OCI-LY7 (cell line): ENCODE data around the gene NEURL3. TPM values are rescaled to one million over a fixed set of nuclear protein-coding genes. Genes with fewer than 3 reads are reported as not detected.
A peak's percentile ranks its signal among the peaks of the same experiment; 100 is the strongest.

Experiments
- BruUV-seq: library from RNA; stranded (reverse); fragments of 400-500 nt; replicated peaks from 2 replicates; lab custom pipeline; 2021; lab: Mats Ljungman, UMichigan
- CTCF ChIA-PET: fragments of 300-600 bp; sonication (Branson Sonifier 250); formaldehyde crosslinking; loops from one replicate; lab custom pipeline; 2022; ENCODE audit warnings: antibody characterized with exemption; ENCODE audit not compliant: unreplicated experiment; lab: Charles Lee
- POLR2A ChIA-PET: fragments of 300-600 bp; sonication (Branson Sonifier 250); formaldehyde crosslinking; loops from one replicate; lab custom pipeline; 2022; ENCODE audit warnings: antibody characterized with exemption; lab: Charles Lee
- DNase-seq: peaks from one replicate; pipeline ENCODE4 v3.0.0-alpha.2; 2015; ENCODE audit warnings: low spot score
- H2AFZ ChIP-seq: fragments of 200-600 bp; sonication (generic), shearing (Covaris generic); 2 replicates; pipeline ENCODE4 v1.6.1; 2014; ENCODE audit warnings: mild to moderate bottlenecking, antibody characterized with exemption, low read length, moderate library complexity
- H3K27ac ChIP-seq: fragments of 200-600 bp; sonication (generic); 2 replicates; pipeline ENCODE4 v1.5.1; 2014; ENCODE audit warnings: mixed run types, low read depth, mild to moderate bottlenecking, moderate library complexity, low read length, inconsistent platforms; ENCODE audit not compliant: poor library complexity, severe bottlenecking
- H3K36me3 ChIP-seq: fragments of 200-600 bp; sonication (generic); 2 replicates; pipeline ENCODE4 v1.6.1; 2014; ENCODE audit warnings: mild to moderate bottlenecking, antibody characterized with exemption, low read length, moderate library complexity, mixed read lengths; ENCODE audit not compliant: insufficient read depth
- H3K4me1 ChIP-seq: fragments of 200-600 bp; sonication (generic); 2 replicates; pipeline ENCODE4 v1.5.1; 2014; ENCODE audit warnings: mild to moderate bottlenecking, low read length; ENCODE audit not compliant: insufficient read depth, poor library complexity, severe bottlenecking
- H3K4me2 ChIP-seq: fragments of 200-600 bp; sonication (generic); 2 replicates; pipeline ENCODE4 v1.6.1; 2014; ENCODE audit warnings: mild to moderate bottlenecking, low read length
- H3K4me3 ChIP-seq: fragments of 200-600 bp; sonication (generic); 2 replicates; pipeline ENCODE4 v1.5.1; 2014; ENCODE audit warnings: mild to moderate bottlenecking, low read depth, low read length; ENCODE audit not compliant: poor library complexity, severe bottlenecking
- H3K79me2 ChIP-seq: fragments of 200-600 bp; sonication (generic); 2 replicates; pipeline ENCODE4 v1.6.1; 2016; ENCODE audit warnings: low read depth, mild to moderate bottlenecking, low read length, moderate library complexity, mixed read lengths; ENCODE audit not compliant: insufficient read depth
- H3K9me2 ChIP-seq: fragments of 200-600 bp; sonication (generic); 2 replicates; pipeline ENCODE4 v1.6.1; 2016; ENCODE audit warnings: mild to moderate bottlenecking, low read length, mixed read lengths; ENCODE audit not compliant: insufficient read depth
- H3K9me3 ChIP-seq: fragments of 200-600 bp; sonication (generic); 2 replicates; pipeline ENCODE4 v1.6.1; 2014; ENCODE audit warnings: mild to moderate bottlenecking, mixed run types, low read length, mixed read lengths
- H4K20me1 ChIP-seq: fragments of 200-600 bp; sonication (generic); 2 replicates; pipeline ENCODE4 v1.6.1; 2014; ENCODE audit warnings: mild to moderate bottlenecking, antibody characterized with exemption, low read length, moderate library complexity, mixed read lengths; ENCODE audit not compliant: insufficient read depth
- EZH2phosphoT487 ChIP-seq: fragments of 200-600 bp; sonication (generic); IDR thresholded peaks from 2 replicates; pipeline ENCODE4 v1.6.1; 2018; ENCODE audit warnings: low read depth, borderline replicate concordance, mild to moderate bottlenecking, mixed run types, antibody characterized with exemption, low read length, moderate library complexity, mixed read lengths
- intact Hi-C: fragments of 100-400 bp; cut with micrococcal nuclease; formaldehyde crosslinking; loops from one replicate; pipeline ENCODE4 v1.10.0; 2022; ENCODE audit not compliant: unreplicated experiment
- total RNA-seq, 2 experiments: library from RNA; depleted of rRNA in 1 of 2; stranded (reverse); fragments of >200 nt in 1 of 2; shearing (Covaris generic) in 1 of 2; gene quantifications; 2 replicates each; pipeline ENCODE4 v1.2.3, GENCODE V29; 2014 to 2022
- TF ChIP-seq, protein P1 (sequence below): fragments of 200-600 bp; sonication (generic); conservative IDR thresholded peaks from 2 replicates; pipeline ENCODE4 v1.5.1; 2014; ENCODE audit warnings: mild to moderate bottlenecking, antibody characterized with exemption, low read length, moderate library complexity, mixed read lengths

NEURL3 gene
- total RNA-seq, 2 experiments from 2014 or later, result not detected

DNA sequence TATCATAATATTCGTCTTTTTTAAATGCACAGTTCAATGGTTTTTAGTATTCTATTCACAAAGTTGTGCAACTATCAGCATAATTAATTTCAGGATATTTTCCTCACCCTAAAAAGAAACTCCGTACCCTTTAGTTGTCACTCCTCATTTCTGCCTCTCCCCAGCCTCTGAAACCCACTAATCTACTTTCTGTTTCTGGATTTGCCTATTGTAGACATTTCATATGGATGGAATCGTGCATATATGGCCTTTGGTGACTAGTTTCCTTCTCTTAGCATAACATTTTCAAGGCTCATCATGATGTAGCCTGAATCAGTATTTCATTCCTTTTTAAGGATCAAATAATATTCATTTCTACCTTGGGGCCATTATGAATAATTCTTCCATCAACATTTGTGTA, 18.5 kb downstream of the NEURL3 start:
- no peaks in the 10 kb centered on the region for H4K20me1 ChIP-seq
- CTCF ChIA-PET, result no interaction called here
- POLR2A ChIA-PET, result interaction anchor here (0.6 kb wide), 1 partner anchor 87 kb away, joined by 3 read pairs; no protein-coding TSS in a partner anchor
- no peak overlapping the region for H3K27ac ChIP-seq
- no peaks in the 10 kb centered on the region for H3K4me1 ChIP-seq
- TF ChIP-seq EZH2phosphoT487, result no peak
- TF ChIP-seq, protein P1, sequence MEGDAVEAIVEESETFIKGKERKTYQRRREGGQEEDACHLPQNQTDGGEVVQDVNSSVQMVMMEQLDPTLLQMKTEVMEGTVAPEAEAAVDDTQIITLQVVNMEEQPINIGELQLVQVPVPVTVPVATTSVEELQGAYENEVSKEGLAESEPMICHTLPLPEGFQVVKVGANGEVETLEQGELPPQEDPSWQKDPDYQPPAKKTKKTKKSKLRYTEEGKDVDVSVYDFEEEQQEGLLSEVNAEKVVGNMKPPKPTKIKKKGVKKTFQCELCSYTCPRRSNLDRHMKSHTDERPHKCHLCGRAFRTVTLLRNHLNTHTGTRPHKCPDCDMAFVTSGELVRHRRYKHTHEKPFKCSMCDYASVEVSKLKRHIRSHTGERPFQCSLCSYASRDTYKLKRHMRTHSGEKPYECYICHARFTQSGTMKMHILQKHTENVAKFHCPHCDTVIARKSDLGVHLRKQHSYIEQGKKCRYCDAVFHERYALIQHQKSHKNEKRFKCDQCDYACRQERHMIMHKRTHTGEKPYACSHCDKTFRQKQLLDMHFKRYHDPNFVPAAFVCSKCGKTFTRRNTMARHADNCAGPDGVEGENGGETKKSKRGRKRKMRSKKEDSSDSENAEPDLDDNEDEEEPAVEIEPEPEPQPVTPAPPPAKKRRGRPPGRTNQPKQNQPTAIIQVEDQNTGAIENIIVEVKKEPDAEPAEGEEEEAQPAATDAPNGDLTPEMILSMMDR, result no peak
- no peaks in the 10 kb centered on the region for H3K79me2 ChIP-seq
- H3K9me3 ChIP-seq, result no peaks in the 10 kb centered on the region; the same call in 1 of the 2 replicates
- BruUV-seq, result no TSS peak
- H2AFZ ChIP-seq, result peak overlapping the region; percentile 35; the same call in 1 of the 2 replicates
- no peak overlapping the region for H3K4me3 ChIP-seq
- H3K9me2 ChIP-seq, result no peaks in the 10 kb centered on the region
- no peaks in the 10 kb centered on the region for H3K36me3 ChIP-seq
- intact Hi-C loops, result no loop called here
- DNase-seq, result no peak
- H3K4me2 ChIP-seq, result peak overlapping the region; percentile 53; the same call in 1 of the 2 replicates

DNA sequence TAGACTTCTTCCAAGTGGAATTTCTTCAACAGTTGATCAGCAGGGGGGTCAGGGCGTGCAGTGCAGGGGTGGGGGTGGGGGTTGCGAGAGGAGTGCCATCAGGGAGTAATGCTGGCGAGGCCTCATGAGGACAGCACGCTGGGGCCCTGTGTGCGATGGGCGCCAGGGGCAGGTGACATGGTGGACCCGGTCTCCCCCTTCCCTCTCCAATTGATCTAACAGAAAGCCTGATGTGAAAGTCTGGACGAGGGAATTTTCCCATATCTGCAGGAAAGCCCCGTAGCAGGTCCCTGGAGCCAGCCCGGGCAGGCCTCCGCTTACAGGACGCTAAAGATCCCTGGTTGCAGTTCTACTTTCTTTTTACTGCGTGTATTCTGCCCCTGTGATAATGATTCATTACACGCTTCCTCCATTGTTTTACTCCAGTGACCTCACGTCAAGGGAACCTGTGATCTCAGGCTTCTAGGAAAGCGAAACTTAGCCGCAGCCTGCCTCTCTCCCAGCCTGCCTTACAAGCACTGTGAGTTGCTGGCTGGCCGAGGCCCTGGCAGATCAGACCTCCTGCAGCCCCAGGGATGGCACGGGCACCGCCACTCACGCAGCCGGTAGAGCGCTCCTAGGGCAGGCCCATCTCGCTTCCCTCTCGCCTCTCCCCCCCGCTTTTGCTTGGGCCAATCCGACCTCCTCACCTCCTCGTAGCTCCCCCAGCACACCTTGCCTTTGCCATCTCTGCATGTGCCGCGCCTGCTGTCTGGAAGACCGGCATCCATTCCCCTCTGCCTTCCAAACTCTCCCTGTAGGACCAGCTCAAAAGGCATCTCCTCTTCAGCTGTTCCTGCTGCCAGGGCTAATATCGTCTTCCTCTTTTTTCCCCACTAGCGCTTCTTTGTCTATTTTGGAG, 19.2 kb downstream of the NEURL3 start:
- H3K27ac ChIP-seq, result no peak overlapping the region
- BruUV-seq, result no TSS peak
- H3K4me2 ChIP-seq, result peak overlapping the region; percentile 53

More for the DNA sequence above, 19.2 kb downstream of the NEURL3 start:
- H3K79me2 ChIP-seq, result no peaks in the 10 kb centered on the region
- TF ChIP-seq EZH2phosphoT487, result no peak
- TF ChIP-seq, protein P1, result no peak
- no peaks in the 10 kb centered on the region for H3K9me2 ChIP-seq
- no peaks in the 10 kb centered on the region for H4K20me1 ChIP-seq
- intact Hi-C loops, result no loop called here
- POLR2A ChIA-PET, result no interaction called here
- H3K4me3 ChIP-seq, result peak overlapping the region; percentile 21
- no peaks in the 10 kb centered on the region for H3K36me3 ChIP-seq
- no peaks in the 10 kb centered on the region for H3K4me1 ChIP-seq
- peak overlapping the region; percentile 35; the same call in 1 of the 2 replicates for H2AFZ ChIP-seq
- peak; percentile 5 for DNase-seq
- CTCF ChIA-PET, result no interaction called here
- no peaks in the 10 kb centered on the region; the same call in 1 of the 2 replicates for H3K9me3 ChIP-seq
